IPS-18a (cell line): Measurements from ENCODE around the gene TEDC1.
A peak's percentile ranks its signal among the peaks of the same experiment; 100 is the strongest.

ENCODE experiments used
- H3K27ac ChIP-seq: one replicate; pipeline ENCODE4 v1.5.1; 2013; ENCODE audit warnings: low read length
- H3K27me3 ChIP-seq: one replicate; pipeline ENCODE4 v1.6.1; 2013; ENCODE audit warnings: mild to moderate bottlenecking, low read length; ENCODE audit not compliant: control insufficient read depth, insufficient read depth
- H3K36me3 ChIP-seq: one replicate; pipeline ENCODE4 v1.6.1; 2013; ENCODE audit warnings: low read depth, low read length; ENCODE audit not compliant: control insufficient read depth
- H3K4me1 ChIP-seq: one replicate; pipeline ENCODE4 v1.6.1; 2013; ENCODE audit warnings: low read depth, low read length; ENCODE audit not compliant: control insufficient read depth
- H3K4me3 ChIP-seq: one replicate; pipeline ENCODE4 v1.5.1; 2013; ENCODE audit warnings: low read length
- H3K9ac ChIP-seq: one replicate; pipeline ENCODE4 v1.6.1; 2013; ENCODE audit warnings: mild to moderate bottlenecking, low read length, moderate library complexity
- H3K9me3 ChIP-seq: one replicate; pipeline ENCODE4 v1.6.1; 2013; ENCODE audit warnings: low read depth, low read length; ENCODE audit not compliant: control insufficient read depth

TEDC1 gene

DNA sequence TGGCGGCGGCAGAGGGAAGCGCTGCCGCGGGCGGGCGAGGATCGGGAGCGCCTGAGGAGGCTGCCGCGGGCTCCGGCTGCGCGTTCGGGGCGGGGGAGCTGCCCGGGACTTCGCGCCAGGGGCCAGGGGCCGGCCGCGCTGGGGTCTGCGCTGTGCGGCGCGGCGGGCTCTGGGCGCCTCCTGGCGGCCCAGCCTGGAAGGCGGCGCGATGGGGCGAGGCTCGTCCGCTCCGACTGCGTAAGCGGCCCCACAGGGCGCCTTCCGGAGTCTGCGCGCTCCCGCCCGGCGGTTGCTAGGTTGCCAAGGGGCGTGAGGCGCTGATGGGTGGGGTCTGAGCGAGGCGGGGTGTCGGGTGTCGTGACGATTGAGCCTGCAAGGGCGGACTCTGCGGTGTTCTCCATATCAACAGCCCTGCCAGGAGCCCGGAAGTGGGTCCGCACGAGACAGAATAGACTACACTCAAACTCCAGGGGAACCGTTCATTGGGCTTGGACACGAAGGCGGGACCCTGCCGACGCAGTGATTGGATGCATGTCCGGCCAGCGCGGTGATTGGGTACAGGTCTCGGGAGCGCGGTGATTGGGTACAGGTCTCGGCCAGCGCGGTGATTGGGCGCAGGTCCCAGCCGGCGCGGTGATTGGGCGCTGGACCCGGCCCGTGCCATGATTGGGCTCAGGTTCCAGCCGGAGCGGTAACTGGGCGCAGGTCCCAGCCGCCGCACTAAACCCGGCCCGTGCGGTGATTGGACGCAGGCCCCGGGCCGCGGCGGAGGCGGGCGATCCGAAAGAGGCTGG is at the start of gene TEDC1:
Gene TEDC1, plus strand, starts transcription at position 675 of the 794 bp plus-strand sequence. CDS start 130 bp downstream, outside the sequence.
- Histone ChIP-seq H3K36me3 (no peaks in the 10 kb centered on the region), H3K4me3 (peak within 1 kb of the TSS; percentile 76), H3K27me3 (peaks cover 39% of the 10 kb centered on the region), H3K4me1 (peaks cover 4% of the 10 kb centered on the region), H3K27ac (peak within 1 kb of the TSS; percentile 53), H3K9me3 (no peaks in the 10 kb centered on the region), H3K9ac (peak within 1 kb of the TSS; percentile 74)

DNA sequence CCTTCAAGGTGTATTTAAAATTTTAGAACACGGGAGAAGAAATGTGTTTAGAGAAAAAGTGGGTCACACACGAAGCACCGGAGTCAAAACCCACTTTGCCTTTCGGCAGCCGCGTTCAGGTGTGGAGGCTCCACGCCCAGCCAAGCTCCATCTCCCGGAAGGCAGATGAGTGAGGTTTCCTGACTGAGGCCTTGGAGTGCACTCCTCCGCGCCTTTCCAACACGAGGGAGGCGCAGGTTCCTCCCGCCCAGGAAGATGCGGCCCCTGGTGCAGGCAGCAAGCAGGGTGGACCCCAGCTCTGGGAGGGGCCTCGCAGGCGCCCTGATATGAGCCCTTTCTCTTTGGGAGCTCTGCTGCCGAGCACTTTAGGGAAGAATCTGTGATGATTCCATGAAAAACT is 48.9 kb upstream of the TEDC1 start:
- Histone ChIP-seq H3K4me3 (no peak overlapping the region), H3K36me3 (peaks cover 14% of the 10 kb centered on the region), H3K4me1 (no peaks in the 10 kb centered on the region), H3K27ac (no peak overlapping the region), H3K9me3 (no peaks in the 10 kb centered on the region), H3K27me3 (no peaks in the 10 kb centered on the region), H3K9ac (no peak overlapping the region)

- Histone ChIP-seq H3K27ac (no peak overlapping the region), H3K36me3 (peaks cover 14% of the 10 kb centered on the region), H3K9ac (no peak overlapping the region), H3K4me3 (no peak overlapping the region), H3K4me1 (no peaks in the 10 kb centered on the region), H3K9me3 (no peaks in the 10 kb centered on the region), H3K27me3 (no peaks in the 10 kb centered on the region)
These were observed 48.2 kb upstream of the TEDC1 start for GRCh38 chr14:105442834-105443233.

GRCh38 chr14:105444859-105445258 is 46.2 kb upstream of the TEDC1 start:
- Histone ChIP-seq H3K4me1 (no peaks in the 10 kb centered on the region), H3K9me3 (no peaks in the 10 kb centered on the region), H3K36me3 (peaks cover 17% of the 10 kb centered on the region), H3K27me3 (no peaks in the 10 kb centered on the region), H3K4me3 (no peak overlapping the region), H3K9ac (no peak overlapping the region), H3K27ac (no peak overlapping the region)

DNA sequence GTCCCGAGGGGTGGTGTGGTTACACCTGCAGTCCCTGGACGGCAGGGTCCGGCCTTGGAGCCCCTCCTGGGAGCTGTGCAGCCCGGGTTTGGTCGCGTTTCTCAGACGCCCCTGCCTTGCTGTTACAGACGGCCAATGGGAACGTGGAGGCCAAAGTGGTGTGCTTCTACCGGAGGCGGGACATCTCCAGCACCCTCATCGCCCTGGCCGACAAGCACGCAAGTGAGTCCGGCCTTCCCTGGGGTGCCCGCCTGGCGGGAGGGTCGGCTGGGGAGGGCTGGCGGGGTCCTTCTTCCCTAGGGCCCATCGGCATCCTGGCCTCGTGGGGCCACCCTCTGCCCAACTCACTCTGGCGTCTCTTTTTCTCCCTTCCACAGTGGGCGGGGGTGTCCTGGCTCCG is 45.8 kb upstream of the TEDC1 start:
- Histone ChIP-seq H3K27me3 (no peaks in the 10 kb centered on the region), H3K9me3 (no peaks in the 10 kb centered on the region), H3K9ac (no peak overlapping the region), H3K27ac (no peak overlapping the region), H3K4me1 (no peaks in the 10 kb centered on the region), H3K36me3 (peaks cover 21% of the 10 kb centered on the region), H3K4me3 (no peak overlapping the region)

DNA sequence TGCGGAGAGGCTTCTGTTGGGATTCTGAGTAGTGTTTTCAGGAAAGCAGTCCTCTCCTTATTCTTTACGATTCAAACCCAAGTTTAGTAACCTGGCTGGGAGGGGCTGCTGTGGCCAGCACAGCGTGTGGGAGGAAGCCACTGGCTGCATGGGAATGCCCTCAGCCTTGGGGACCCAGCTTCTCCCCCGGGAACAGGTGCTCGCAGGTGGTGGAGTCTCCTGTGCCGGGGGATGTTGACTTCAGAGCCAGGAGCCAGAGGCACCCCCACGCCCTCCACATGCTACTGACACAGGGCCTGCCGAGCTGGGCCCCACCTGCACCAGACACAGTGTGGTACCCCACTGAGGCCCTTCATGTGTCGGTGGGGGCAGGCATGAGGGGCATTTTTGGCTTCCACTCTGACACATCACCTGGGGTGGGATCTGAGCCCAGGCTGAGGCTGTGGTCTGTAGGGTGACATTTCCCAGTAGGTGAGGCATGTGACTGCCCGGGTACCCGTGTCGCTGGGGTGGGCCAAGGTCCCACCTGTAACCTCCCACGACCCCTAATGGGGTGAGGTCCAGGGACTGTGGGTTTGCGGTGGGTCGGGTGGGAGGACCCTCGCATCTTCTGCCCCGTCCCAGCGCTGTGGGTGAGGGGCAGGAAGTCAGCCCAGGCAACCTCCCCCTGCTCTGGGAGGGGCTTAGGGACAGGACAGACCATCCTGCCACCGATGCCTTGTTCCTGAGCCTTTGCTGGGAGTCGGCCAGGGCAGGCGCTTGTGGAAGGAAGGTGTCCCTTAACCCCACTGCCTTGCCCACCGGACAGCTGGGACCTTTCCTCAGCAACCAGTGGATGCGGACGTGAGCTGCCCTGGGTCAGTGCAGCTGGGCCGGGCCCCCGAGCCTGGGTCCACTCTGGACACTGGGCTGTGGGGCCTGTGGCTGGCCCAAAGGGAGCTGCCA is 44.9 kb upstream of the TEDC1 start:
- no peak overlapping the region for H3K9ac ChIP-seq
- no peaks in the 10 kb centered on the region for H3K9me3 ChIP-seq
- no peaks in the 10 kb centered on the region for H3K27me3 ChIP-seq
- peaks cover 30% of the 10 kb centered on the region for H3K36me3 ChIP-seq
- H3K27ac ChIP-seq: no peak overlapping the region
- H3K4me3 ChIP-seq: no peak overlapping the region
- no peaks in the 10 kb centered on the region for H3K4me1 ChIP-seq

DNA sequence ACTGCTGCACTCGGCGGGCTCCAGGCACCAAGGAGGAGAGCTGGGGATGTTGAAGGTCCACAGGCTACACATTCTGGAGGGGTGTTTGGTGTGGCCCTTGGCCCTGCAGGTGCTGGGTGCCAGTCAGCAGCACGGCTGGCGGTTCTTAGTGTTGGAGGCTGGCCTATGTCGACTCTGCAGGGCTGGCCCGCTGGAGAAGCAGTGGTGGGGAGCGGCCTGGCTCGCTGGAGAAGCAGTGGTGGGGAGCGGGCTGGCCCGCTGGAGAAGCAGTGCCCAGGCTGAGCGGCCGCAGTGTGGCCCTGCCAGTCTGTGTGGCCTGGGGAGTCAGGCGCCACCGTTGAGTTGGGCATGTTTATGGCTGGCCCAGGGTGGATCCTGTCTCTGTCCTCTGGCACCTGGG is 44.1 kb upstream of the TEDC1 start:
- no peak overlapping the region for H3K4me3 ChIP-seq
- no peaks in the 10 kb centered on the region for H3K4me1 ChIP-seq
- no peaks in the 10 kb centered on the region for H3K9me3 ChIP-seq
- H3K27me3 ChIP-seq: no peaks in the 10 kb centered on the region
- H3K27ac ChIP-seq: no peak overlapping the region
- H3K9ac ChIP-seq: no peak overlapping the region
- H3K36me3 ChIP-seq: peaks cover 28% of the 10 kb centered on the region

GRCh38 chr14:105447651-105448640 is 43.1 kb upstream of the TEDC1 start:
- Histone ChIP-seq H3K27ac (no peak overlapping the region), H3K27me3 (no peaks in the 10 kb centered on the region), H3K4me3 (no peak overlapping the region), H3K36me3 (peaks cover 35% of the 10 kb centered on the region), H3K9ac (no peak overlapping the region), H3K4me1 (no peaks in the 10 kb centered on the region), H3K9me3 (no peaks in the 10 kb centered on the region)

DNA sequence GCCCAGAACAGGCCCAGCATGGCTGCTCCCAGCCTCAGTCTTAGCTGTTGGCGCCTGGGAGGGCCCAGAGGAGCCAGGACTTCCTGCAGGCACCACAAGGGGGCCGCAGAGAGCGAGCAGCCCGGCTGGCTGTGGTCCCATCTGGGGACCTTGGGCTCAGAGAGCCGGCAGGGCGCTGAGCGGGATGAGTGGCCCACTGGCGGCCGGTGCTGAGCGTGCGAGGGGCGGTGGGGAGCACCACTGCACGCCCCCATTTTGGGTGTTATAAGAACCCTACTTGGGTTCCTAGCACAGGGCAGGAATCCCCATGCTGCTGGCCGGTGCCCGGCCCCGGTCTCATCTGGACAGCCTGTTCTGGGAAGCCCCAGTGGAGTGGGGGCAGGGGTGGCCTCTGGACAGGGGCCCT is 42.3 kb upstream of the TEDC1 start:
- Histone ChIP-seq H3K9me3 (no peaks in the 10 kb centered on the region), H3K4me1 (no peaks in the 10 kb centered on the region), H3K9ac (no peak overlapping the region), H3K4me3 (no peak overlapping the region), H3K27me3 (no peaks in the 10 kb centered on the region), H3K36me3 (peaks cover 34% of the 10 kb centered on the region), H3K27ac (no peak overlapping the region)

- Histone ChIP-seq H3K27me3 (no peaks in the 10 kb centered on the region), H3K9me3 (no peaks in the 10 kb centered on the region), H3K36me3 (peaks cover 40% of the 10 kb centered on the region), H3K27ac (no peak overlapping the region), H3K9ac (no peak overlapping the region), H3K4me3 (no peak overlapping the region), H3K4me1 (no peaks in the 10 kb centered on the region)
These were observed 41.5 kb upstream of the TEDC1 start for GRCh38 chr14:105449276-105450122.
